Effector memory CD4-positive, alpha-beta T cell (primary cell): ENCODE data around the gene PPP1R16B.
A peak's percentile ranks its signal among the peaks of the same experiment; 100 is the strongest.

Source experiments
- DNase-seq, 3 donors: peaks; one replicate each; pipeline ENCODE4 v3.0.0-alpha.2; 2020
- H3K27ac ChIP-seq: 2 replicates; pipeline ENCODE4 v1.7.0; 2013; ENCODE audit warnings: mild to moderate bottlenecking, low read length, moderate library complexity; ENCODE audit not compliant: insufficient read depth, poor library complexity, severe bottlenecking
- H3K27me3 ChIP-seq: replicated peaks from 2 replicates; pipeline ENCODE4 v1.7.0; 2013; ENCODE audit warnings: mild to moderate bottlenecking, low read length; ENCODE audit not compliant: insufficient read depth, control insufficient read depth, poor library complexity, severe bottlenecking
- H3K36me3 ChIP-seq: 2 replicates; pipeline ENCODE4 v1.7.0; 2013; ENCODE audit warnings: mild to moderate bottlenecking, low read length, moderate library complexity; ENCODE audit not compliant: control insufficient read depth, insufficient read depth
- H3K4me1 ChIP-seq: 2 replicates; pipeline ENCODE4 v1.7.0; 2013; ENCODE audit warnings: low read length, mild to moderate bottlenecking; ENCODE audit not compliant: control insufficient read depth, insufficient read depth, poor library complexity, severe bottlenecking
- H3K4me3 ChIP-seq: 2 replicates; pipeline ENCODE4 v1.7.0; 2013; ENCODE audit warnings: low read length, low read depth, mild to moderate bottlenecking; ENCODE audit not compliant: insufficient read depth, poor library complexity, severe bottlenecking
- H3K9me3 ChIP-seq: 2 replicates; pipeline ENCODE4 v1.7.0; 2013; ENCODE audit warnings: mild to moderate bottlenecking, low read length, moderate library complexity; ENCODE audit not compliant: control insufficient read depth

PPP1R16B gene

GRCh38 chr20:38842026-38842425, 36.5 kb downstream of the PPP1R16B start:
- Histone ChIP-seq H3K27me3 (no peaks in the 10 kb centered on the region), H3K4me3 (no peak overlapping the region), H3K36me3 (peaks cover 6% of the 10 kb centered on the region), H3K9me3 (no peaks in the 10 kb centered on the region), H3K27ac (peak overlapping the region; percentile 82), H3K4me1 (peaks cover 56% of the 10 kb centered on the region)
- DNase-seq: no peak

- Histone ChIP-seq H3K4me1 (peaks cover 56% of the 10 kb centered on the region), H3K27ac (peak overlapping the region; percentile 82), H3K36me3 (peaks cover 6% of the 10 kb centered on the region), H3K27me3 (no peaks in the 10 kb centered on the region), H3K9me3 (no peaks in the 10 kb centered on the region), H3K4me3 (no peak overlapping the region)
- DNase-seq: peak in 2 of 3 donors; percentile 29 to 36
These were observed 37.1 kb downstream of the PPP1R16B start for GRCh38 chr20:38842558-38842981.

- no peak for DNase-seq
- H3K36me3 ChIP-seq: peaks cover under 1% of the 10 kb centered on the region
- H3K27ac ChIP-seq: peak overlapping the region; percentile 82
- H3K9me3 ChIP-seq: no peaks in the 10 kb centered on the region
- H3K4me3 ChIP-seq: no peak overlapping the region
- H3K27me3 ChIP-seq: no peaks in the 10 kb centered on the region
- H3K4me1 ChIP-seq: peaks cover 54% of the 10 kb centered on the region
These were observed 37.8 kb downstream of the PPP1R16B start for GRCh38 chr20:38843346-38843745.

DNA sequence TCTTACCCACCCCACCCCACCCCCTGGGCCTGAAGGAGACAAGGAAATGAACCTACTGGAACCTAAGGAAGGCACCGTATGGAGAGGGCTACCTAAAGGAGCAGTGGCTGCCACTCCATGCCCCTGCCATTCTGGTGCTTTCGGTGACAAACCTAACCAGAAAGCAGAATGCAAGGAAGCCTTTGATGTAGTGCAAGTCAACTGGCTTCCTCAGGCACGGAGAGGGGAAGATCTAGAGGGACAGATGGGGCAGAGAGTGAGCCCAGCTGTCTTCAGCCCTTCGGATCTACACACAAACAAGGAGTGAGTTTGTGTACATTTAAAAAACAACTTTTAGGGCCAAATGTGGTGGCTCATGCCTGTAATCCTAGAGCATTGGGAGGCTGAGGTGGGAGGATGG, 39.5 kb downstream of the PPP1R16B start:
- DNase-seq: no peak
- no peak overlapping the region for H3K4me3 ChIP-seq
- peak overlapping the region; percentile 20 for H3K27ac ChIP-seq

DNA sequence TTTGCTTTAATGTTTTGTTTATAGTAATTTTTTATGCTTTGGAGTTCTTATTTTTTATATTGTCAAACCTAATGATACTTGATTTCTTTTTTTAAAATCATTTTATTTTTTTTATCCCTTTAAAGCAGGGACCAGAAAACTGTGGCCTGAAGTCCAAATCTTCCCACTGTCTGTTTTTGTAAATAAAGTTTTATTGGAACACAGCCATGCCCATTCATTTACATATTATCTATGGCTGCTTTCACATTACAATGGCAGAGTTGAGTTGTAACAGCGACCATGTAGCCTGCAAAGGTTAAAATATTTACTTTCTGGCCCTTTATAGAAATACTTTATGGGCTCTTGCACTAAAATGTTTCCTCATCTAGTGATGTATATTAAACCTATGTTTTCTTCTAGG, 42.3 kb downstream of the PPP1R16B start:
- H3K36me3 ChIP-seq: no peaks in the 10 kb centered on the region
- H3K9me3 ChIP-seq: no peaks in the 10 kb centered on the region
- peaks cover 24% of the 10 kb centered on the region for H3K4me1 ChIP-seq
- H3K27me3 ChIP-seq: no peaks in the 10 kb centered on the region
- no peak for DNase-seq
- no peak overlapping the region for H3K27ac ChIP-seq
- no peak overlapping the region for H3K4me3 ChIP-seq

More for the DNA sequence above, 39.5 kb downstream of the PPP1R16B start:
- Histone ChIP-seq H3K9me3 (no peaks in the 10 kb centered on the region), H3K36me3 (no peaks in the 10 kb centered on the region), H3K4me1 (peaks cover 52% of the 10 kb centered on the region), H3K27me3 (no peaks in the 10 kb centered on the region)

- Histone ChIP-seq H3K4me1 (peaks cover 19% of the 10 kb centered on the region), H3K27me3 (no peaks in the 10 kb centered on the region), H3K27ac (no peak overlapping the region), H3K4me3 (no peak overlapping the region), H3K9me3 (no peaks in the 10 kb centered on the region), H3K36me3 (no peaks in the 10 kb centered on the region)
- no peak for DNase-seq
These were observed 48.3 kb downstream of the PPP1R16B start for GRCh38 chr20:38853759-38854158.

DNA sequence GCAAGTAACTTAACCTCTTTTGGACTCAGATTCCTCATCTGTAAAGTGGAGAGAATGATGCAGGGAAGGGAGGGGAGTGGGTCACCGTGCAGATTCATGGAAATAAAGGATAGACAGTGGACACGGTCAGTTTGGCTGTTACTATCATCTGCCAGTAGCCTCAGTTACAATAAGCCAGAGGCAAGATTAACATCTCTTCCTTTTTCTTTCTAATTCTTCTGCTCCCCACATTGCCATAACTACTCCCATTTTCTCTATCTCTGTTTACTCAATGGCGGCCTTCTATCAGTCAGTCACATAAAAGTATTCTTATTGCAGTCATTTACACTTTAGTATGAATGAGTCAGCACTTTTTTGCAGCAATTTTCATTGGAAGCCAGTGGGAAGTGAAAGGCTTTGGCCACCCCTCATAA, 49.2 kb downstream of the PPP1R16B start:
- H3K27ac ChIP-seq: no peak overlapping the region
- H3K4me1 ChIP-seq: peaks cover 27% of the 10 kb centered on the region

GRCh38 chr20:38855356-38855755, 49.9 kb downstream of the PPP1R16B start:
- Histone ChIP-seq H3K36me3 (no peaks in the 10 kb centered on the region), H3K4me1 (peaks cover 27% of the 10 kb centered on the region)

More for the DNA sequence above, 49.2 kb downstream of the PPP1R16B start:
- Histone ChIP-seq H3K9me3 (no peaks in the 10 kb centered on the region), H3K4me3 (no peak overlapping the region), H3K27me3 (no peaks in the 10 kb centered on the region), H3K36me3 (no peaks in the 10 kb centered on the region)
- DNase-seq: no peak

DNA sequence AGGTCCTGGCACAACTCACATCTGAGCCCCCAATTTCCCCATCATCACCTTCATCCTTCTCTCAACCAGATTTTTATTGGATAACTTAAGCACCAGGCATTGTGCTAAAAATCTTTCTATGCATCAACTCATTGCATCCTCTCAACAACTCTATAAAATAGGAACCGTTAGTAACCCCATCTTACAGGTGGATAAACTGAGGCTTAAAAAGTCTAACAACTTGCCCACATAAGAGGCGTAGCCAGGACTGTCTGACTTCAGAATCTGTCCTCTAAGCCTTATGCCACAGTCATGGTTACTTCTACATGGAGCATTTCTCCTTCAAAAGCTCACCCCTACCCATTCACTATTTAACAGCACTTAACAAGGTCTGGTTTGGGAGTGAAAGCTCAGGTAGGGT, 51.1 kb downstream of the PPP1R16B start:
- no peaks in the 10 kb centered on the region for H3K36me3 ChIP-seq
- H3K4me1 ChIP-seq: peaks cover 30% of the 10 kb centered on the region
- no peak for DNase-seq
- no peak overlapping the region for H3K4me3 ChIP-seq
- no peak overlapping the region for H3K27ac ChIP-seq
- H3K9me3 ChIP-seq: no peaks in the 10 kb centered on the region
- H3K27me3 ChIP-seq: no peaks in the 10 kb centered on the region

More at GRCh38 chr20:38855356-38855755, 49.9 kb downstream of the PPP1R16B start:
- Histone ChIP-seq H3K9me3 (no peaks in the 10 kb centered on the region), H3K27me3 (no peaks in the 10 kb centered on the region), H3K27ac (no peak overlapping the region), H3K4me3 (no peak overlapping the region)
- DNase-seq: no peak

DNA sequence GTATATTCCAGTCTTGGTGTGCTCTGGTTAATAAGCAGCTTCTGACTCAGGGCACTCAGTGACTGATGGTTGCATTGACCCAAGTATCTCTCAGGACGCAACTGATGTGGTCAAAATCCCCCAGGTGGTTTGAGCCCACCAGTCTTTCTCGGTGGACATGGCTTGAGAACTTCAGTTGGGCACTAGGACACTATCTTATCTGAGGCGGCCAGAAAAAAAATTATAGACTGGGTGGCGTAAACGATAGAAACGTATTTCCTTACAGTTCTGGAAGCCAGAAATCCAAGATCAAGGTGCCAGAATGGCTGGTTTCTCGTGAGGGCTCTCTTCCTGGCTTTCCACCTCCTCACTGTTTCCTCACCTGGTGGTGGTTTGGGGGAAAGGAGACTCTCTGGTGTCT, 52.2 kb downstream of the PPP1R16B start:
- peaks cover 40% of the 10 kb centered on the region for H3K4me1 ChIP-seq
- H3K4me3 ChIP-seq: no peak overlapping the region
- H3K27me3 ChIP-seq: no peaks in the 10 kb centered on the region
- no peaks in the 10 kb centered on the region for H3K36me3 ChIP-seq
- H3K27ac ChIP-seq: no peak overlapping the region
- DNase-seq: no peak
- no peaks in the 10 kb centered on the region for H3K9me3 ChIP-seq
